Psoas muscle (tissue), 8 donors: ENCODE measurements around the gene TP53BP1. TPM values are rescaled to one million over a fixed set of nuclear protein-coding genes. Genes with fewer than 3 reads are reported as not detected.

Source experiments
- ATAC-seq, 4 donors: fragments of 200-7000 bp; cut with Tn5 transposase; one replicate each; pipeline ENCODE4 v1.9.1; 2020; ENCODE audit warnings: moderate library complexity in 3 of 4, mild to moderate bottlenecking in 2 of 4
- DNase-seq, 2 donors: peaks; one replicate each; pipeline ENCODE4 v3.0.0-alpha.2; 2020
- H3K27ac ChIP-seq: fragments of 200-600 bp; one replicate; pipeline ENCODE4 v1.8.0; 2022
- H3K27me3 ChIP-seq, 3 donors: fragments of 200-600 bp in 1 of 3; one replicate each; pipeline versions ENCODE4 v1.6.1 to v1.8.0; 2013 to 2022; ENCODE audit warnings: low read length in 2 of 3, mild to moderate bottlenecking in 2 of 3, moderate library complexity in 1 of 3; ENCODE audit not compliant: insufficient read depth in 3 of 3
- H3K36me3 ChIP-seq, 2 donors: fragments of 200-600 bp in 1 of 2; one replicate each; pipeline versions ENCODE4 v1.6.1 to v1.8.0; 2013 to 2022; ENCODE audit warnings: low read depth in 1 of 2, mild to moderate bottlenecking in 1 of 2, moderate library complexity in 1 of 2; ENCODE audit not compliant: insufficient read depth in 1 of 2
- H3K4me1 ChIP-seq: fragments of 200-600 bp; one replicate; pipeline ENCODE4 v1.8.0; 2022
- H3K4me3 ChIP-seq: fragments of 200-600 bp; one replicate; pipeline ENCODE4 v1.8.0; 2022; ENCODE audit warnings: mild to moderate bottlenecking
- H3K9me3 ChIP-seq: fragments of 200-600 bp; one replicate; pipeline ENCODE4 v1.8.0; 2022
- WGBS, 3 donors: extraction: QIAGEN DNeasy Blood & Tissue Kit; methylation state at CpG; one replicate each; pipeline versions ENCODE4 v1.1.6 to v1.1.7; 2013; 5-methylcytosine and 5-hydroxymethylcytosine counted together
- intact Hi-C, 2 donors: fragments of 100-400 bp; cut with DNase I; formaldehyde crosslinking; loops; one replicate each; pipeline versions ENCODE4 v1.11.0 to v1.14.2; 2022
- polyA plus RNA-seq, 3 donors: library from polyadenylated mRNA; stranded (reverse); fragments of 200-250 nt; gene quantifications; one replicate each; pipeline ENCODE4 v1.2.3, GENCODE V29; 2013
- total RNA-seq, 4 donors: library from RNA; stranded (reverse); fragmentation: NEBNext Ultra II Directional in 2 of 4; extraction: Animal tissue kit (Norgen Biotek cat#: 25700) in 2 of 4; gene quantifications; one replicate each; pipeline versions ENCODE4 v1.2.1 to v1.2.4, GENCODE V29; 2021 to 2023
- TF ChIP-seq, protein P1 (sequence below): fragments of 200-600 bp; IDR thresholded peaks from one replicate; pipeline ENCODE4 v1.8.0; 2022; ENCODE audit warnings: antibody characterized with exemption
- donor health status: healthy with polysubstance abuse.
- donor health status: DM: no; HTN: no; CAD: no; lungs with moderate emphysema.
- donor health status: Bipolar disorder and iron deficiency.
- donor health status: healthy.
- donor health status: DM: yes; HTN: yes; CAD: no.
- donor health status: DM: no; HTN: no; CAD: no.
- donor health status: DM: no; HTN: no; CAD: no.
- donor health status: DM: yes; HTN: yes; CAD: no.

Gene TP53BP1
- total and polyA plus RNA-seq, 7 donors = 7.4 to 31.3 (median 13.9) TPM

DNA sequence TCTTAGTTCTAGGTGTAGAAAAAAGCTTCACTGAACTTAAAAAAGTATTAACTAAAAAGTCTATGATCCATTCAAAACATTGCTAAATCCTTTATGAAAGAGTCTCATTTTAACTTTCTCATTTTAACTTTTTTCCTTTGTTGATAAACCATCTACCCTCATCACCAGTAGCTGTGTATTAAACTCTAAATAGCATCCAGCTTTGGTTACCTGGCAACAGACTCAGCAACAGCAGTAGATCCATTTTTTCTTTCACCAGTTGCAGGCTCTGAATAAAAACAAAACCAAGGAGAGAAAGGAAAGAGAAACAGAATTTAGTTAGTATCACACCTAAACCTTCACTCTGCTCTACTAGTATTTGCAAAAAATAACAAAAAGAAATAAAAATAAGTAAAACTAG lies 51.6 kb downstream of the TP53BP1 start:
- intact Hi-C loops = no loop called here

DNA sequence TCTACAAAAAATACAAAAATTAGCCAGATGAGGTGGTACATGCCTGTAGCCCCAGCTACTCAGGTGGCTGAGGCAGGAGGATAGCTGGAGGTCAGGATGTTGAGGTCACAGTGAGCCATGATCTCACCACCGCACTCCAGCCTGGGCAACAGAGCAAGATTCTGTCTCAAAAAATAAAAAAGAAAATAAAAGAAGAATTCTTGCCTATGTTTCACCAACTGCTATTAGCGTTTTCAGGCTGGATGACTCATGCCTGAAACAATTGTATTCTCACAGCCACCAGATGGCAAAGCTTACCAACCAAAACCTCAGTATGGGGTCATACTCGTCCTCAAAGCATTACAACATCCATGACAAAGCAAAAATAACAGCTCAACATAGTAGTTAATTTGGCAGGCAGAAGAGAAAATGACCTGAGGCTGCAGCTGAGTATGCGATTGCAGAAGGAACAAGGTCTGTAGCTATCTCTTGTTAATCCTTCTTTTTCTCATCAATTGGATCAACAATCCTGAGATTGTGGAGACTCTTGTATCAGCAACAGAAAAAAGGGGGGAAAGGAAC lies 52.2 kb downstream of the TP53BP1 start:
- no peaks in the 10 kb centered on the region for H3K9me3 ChIP-seq
- no peak overlapping the region for H3K4me3 ChIP-seq
- H3K27me3 ChIP-seq = no peaks in the 10 kb centered on the region
- no peak for DNase-seq
- H3K36me3 ChIP-seq = peaks cover 2 to 43% of the 10 kb centered on the region in 2 donors
- peak; percentile 96 to 98 (median 97) for ATAC-seq
- intact Hi-C loops = no loop called here
- peak overlapping the region; percentile 75 for H3K27ac ChIP-seq
- H3K4me1 ChIP-seq = peaks cover 15% of the 10 kb centered on the region
- TF ChIP-seq, protein P1, sequence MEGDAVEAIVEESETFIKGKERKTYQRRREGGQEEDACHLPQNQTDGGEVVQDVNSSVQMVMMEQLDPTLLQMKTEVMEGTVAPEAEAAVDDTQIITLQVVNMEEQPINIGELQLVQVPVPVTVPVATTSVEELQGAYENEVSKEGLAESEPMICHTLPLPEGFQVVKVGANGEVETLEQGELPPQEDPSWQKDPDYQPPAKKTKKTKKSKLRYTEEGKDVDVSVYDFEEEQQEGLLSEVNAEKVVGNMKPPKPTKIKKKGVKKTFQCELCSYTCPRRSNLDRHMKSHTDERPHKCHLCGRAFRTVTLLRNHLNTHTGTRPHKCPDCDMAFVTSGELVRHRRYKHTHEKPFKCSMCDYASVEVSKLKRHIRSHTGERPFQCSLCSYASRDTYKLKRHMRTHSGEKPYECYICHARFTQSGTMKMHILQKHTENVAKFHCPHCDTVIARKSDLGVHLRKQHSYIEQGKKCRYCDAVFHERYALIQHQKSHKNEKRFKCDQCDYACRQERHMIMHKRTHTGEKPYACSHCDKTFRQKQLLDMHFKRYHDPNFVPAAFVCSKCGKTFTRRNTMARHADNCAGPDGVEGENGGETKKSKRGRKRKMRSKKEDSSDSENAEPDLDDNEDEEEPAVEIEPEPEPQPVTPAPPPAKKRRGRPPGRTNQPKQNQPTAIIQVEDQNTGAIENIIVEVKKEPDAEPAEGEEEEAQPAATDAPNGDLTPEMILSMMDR = peak; percentile 51
- 10 to 17% (median 13%) methylated on average over 4 of the region's 4 CpGs for WGBS, 3 donors

More for the DNA sequence above, 51.6 kb downstream of the TP53BP1 start:
- peak in 3 of 4 donors; percentile 50 to 66 (median 58) for ATAC-seq
- no peak for DNase-seq
- H3K27ac ChIP-seq = peak overlapping the region; percentile 75
- no peaks in the 10 kb centered on the region for H3K9me3 ChIP-seq
- peaks cover 15% of the 10 kb centered on the region for H3K4me1 ChIP-seq
- H3K4me3 ChIP-seq = no peak overlapping the region
- peaks cover 2 to 44% of the 10 kb centered on the region in 2 donors for H3K36me3 ChIP-seq
- H3K27me3 ChIP-seq = no peaks in the 10 kb centered on the region
- TF ChIP-seq, protein P1 = no peak

DNA sequence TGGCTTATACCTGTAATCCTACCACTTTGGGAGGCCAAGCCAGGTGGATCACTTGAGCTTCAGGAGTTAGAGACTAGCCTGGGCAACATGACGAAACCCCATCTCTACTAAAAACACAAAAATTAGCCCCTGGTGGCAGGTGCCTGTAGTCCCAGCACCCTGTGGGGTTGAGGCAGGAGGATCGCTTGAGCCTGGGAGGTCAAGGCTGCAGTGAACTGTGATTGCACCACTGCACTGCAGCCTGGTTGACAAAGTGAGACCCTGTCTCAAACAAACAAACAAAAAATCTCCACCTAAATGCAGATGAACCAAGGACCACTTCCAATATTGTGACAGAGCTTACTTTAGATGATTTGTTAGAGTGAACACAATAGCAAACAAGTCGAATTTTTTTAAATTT lies 53.7 kb downstream of the TP53BP1 start:
- no peaks in the 10 kb centered on the region for H3K27me3 ChIP-seq
- peaks cover 15% of the 10 kb centered on the region for H3K4me1 ChIP-seq
- no peak overlapping the region for H3K4me3 ChIP-seq
- H3K36me3 ChIP-seq = peaks cover 2 to 41% of the 10 kb centered on the region in 2 donors
- 87 to 88% (median 88%) methylated on average over 3 of the region's 3 CpGs for WGBS, 3 donors
- H3K27ac ChIP-seq = no peak overlapping the region
- no peaks in the 10 kb centered on the region for H3K9me3 ChIP-seq
- DNase-seq (no peak), ATAC-seq (no peak)
- intact Hi-C loops = no loop called here
- TF ChIP-seq, protein P1 = no peak

DNA sequence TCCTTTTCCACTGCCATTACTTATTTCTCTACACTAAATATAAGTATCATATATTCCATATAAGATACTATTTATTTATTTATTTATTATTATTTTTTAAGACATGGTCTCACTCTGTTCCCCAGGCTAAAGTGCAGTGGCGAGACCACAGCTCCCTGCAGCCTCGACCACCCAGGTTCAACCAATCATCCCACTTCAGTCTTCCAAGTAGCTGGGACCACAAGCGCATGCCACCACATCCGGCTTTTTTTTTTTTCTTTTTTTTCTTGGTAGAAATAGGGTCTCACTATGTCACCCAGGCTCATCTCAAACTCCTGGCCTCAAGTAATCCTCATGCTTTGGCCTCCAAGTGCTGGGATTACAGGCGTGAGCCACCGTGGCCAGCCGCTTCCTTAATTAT lies 56.6 kb downstream of the TP53BP1 start:
- Histone ChIP-seq H3K4me1 (peaks cover 11% of the 10 kb centered on the region), H3K4me3 (no peak overlapping the region), H3K9me3 (no peaks in the 10 kb centered on the region), H3K27ac (no peak overlapping the region), H3K27me3 (no peaks in the 10 kb centered on the region), H3K36me3 (peaks cover 6 to 62% of the 10 kb centered on the region in 2 donors)
- ATAC-seq (no peak), DNase-seq (no peak)
- intact Hi-C loops = no loop called here
- 93 to 98% (median 97%) methylated on average over 7 of the region's 7 CpGs for WGBS, 3 donors
- TF ChIP-seq, protein P1 = no peak

DNA sequence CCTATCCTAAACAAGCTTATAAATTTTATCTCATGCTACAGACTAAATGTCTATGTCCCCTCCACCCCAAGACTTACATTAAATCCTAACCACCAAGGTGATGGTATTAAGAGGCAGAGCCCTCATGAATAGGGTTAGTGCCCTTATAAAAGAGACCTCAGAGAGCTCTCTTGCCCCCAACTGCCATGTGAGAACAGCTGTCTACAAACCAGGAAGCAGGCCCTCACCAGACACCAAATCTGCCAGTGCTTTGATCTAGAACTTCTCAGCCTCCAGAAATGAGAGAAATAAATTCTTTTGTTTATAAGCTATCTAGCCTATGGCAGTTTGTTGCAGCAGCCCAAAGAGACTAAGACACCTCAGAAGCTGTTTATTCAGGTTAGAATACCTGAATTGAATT lies 58.5 kb downstream of the TP53BP1 start:
- H3K4me1 ChIP-seq = no peaks in the 10 kb centered on the region
- DNase-seq = no peak
- H3K36me3 ChIP-seq = peaks cover 6 to 81% of the 10 kb centered on the region in 2 donors
- TF ChIP-seq, protein P1 = no peak
- H3K27me3 ChIP-seq = no peaks in the 10 kb centered on the region
- intact Hi-C loops = no loop called here
- no peak for ATAC-seq
- no peaks in the 10 kb centered on the region for H3K9me3 ChIP-seq
- no peak overlapping the region for H3K27ac ChIP-seq
- no peak overlapping the region for H3K4me3 ChIP-seq
